Measurements from ENCODE around the gene TRMT112. TPM values are rescaled to one million over a fixed set of nuclear protein-coding genes. Genes with fewer than 3 reads are reported as not detected.

The TRMT112 gene
- total and polyA plus RNA-seq, 2 of the 8 experiments (the other 6 are each of a cell fraction or from before 2014, with no cell fraction given): 300 to 650 TPM

- no peak for TF ChIP-seq MAX (IDR thresholded peaks at IDR 0.05)
Observed at GRCh38 chr11:64349025-64349387, 31.6 kb upstream of the TRMT112 start (continued).
